ENCODE data around the gene EHD3. TPM values are rescaled to one million over a fixed set of nuclear protein-coding genes. Genes with fewer than 3 reads are reported as not detected.

Gene EHD3
- total RNA-seq, 1 donor from 2014 or later: 5.6 TPM

- DNase-seq (ENCODE audit: low read depth): no peak
Observed at GRCh38 chr2:31212659-31213600, 21.0 kb upstream of the EHD3 start.

GRCh38 chr2:31213601-31214443, 20.1 kb upstream of the EHD3 start:
- no peak for DNase-seq (ENCODE audit: low read depth)

DNA sequence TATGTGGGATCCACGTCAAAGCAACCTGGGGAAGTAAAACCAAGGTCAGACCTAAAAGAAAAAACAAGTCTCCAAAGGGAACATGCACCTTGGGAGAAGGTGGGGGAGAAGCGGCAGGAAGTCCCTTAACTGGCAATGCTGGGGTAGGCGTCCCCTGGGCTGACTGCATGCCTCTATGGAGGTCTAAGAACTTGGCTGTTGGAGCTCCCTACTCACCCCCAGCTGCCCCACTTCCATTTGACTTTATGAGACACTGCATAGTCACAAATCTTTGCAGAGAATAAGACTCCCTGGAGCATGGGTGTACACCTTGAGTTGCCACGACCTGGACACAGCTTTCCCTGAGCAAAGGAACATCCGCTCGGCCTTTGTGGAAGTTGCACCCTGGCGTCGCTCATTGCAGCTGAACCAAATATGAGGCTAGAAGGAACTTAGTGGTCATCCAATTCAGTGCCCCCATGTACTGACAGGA, 19.5 kb upstream of the EHD3 start:
- no peak for DNase-seq (ENCODE audit: low read depth)

DNA sequence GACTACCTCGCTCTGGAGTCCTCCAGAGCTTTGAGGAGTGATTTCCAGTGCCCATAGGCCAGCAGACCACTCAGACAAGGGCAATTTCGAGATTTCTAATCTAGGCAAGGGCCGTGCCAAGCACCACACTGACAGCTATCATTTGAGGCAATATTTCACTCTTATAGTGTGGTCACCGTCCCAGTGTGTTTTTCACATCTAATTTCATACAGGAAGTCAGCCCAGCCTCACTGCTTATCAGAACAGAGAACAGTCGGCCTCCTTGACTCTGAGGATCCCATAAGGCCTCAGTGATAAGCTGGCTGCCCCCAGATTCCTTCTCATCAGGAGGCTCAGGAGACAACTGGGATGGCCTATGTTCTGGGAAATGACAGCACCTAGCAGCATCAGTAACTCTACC, 17.2 kb upstream of the EHD3 start:
- DNase-seq (ENCODE audit: low read depth): no peak

- DNase-seq (ENCODE audit: low read depth): no peak
Observed at GRCh38 chr2:31217465-31218200, 16.3 kb upstream of the EHD3 start, which contains the start of gene CAPN14. CAPN14 (minus strand) TSS chr2:31217515; CDS start chr2:31205447, 12,068 bp downstream.

GRCh38 chr2:31219131-31219969, 14.6 kb upstream of the EHD3 start:
- DNase-seq (ENCODE audit: low read depth): no peak

DNA sequence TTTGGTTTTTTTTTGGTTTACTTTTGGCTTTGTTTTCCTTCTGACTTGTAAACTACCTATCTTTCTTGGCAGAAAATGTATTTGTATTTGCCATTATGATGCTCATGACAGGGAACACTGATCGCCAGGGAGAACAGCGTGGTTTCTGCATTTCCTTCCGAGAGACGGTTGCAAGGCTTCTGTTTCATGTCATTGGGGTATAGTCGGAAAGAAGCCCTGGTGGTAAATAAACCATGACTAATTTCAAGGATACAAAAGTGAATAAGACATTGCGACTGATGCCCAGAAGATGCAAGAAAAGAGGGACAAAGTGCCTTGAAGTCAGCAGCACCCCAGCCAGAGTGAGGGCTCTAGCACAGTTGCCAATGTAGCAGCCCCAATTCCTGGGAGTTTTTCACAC, 12.4 kb upstream of the EHD3 start:
- DNase-seq (ENCODE audit: low read depth): no peak

DNA sequence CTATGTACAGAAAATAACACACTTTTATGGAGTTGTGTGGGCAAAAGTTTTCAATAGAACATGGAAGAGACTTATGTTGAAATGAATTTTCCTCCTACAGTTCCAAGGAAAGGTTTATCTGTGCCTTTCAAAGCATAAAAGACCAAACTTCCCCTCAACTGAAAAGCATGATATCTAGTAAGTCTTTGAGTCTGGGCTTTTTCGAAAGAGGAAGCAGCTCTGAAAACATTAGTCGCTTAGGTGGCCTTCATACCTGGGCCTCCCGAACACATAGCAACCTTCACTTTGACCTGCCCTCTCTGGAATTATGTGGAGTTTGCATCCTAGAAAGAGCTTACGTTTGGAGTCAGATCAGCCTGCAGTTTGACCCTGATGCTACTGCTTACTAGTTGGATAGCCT, 11.9 kb upstream of the EHD3 start:
- DNase-seq (ENCODE audit: low read depth): no peak

GRCh38 chr2:31223026-31223425, 10.9 kb upstream of the EHD3 start:
- no peak for DNase-seq (ENCODE audit: low read depth)

DNA sequence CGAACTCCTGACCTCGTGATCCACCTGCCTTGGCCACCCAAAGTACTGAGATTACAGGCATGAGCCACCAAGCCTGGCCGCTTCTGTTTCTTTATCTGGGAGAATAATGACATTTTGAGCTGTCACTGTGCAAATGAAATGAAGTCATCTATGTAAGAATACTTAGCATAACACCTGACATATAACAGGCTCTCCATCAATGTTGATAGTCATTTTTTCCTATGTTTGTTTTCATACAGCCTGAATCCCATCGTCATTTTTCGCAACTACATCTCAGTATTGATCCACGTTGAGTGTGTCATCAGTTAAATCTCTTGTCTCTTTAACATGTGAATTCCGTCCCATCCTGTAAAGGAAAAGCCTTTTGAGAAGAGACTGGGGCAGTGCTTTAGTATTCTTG, 10.2 kb upstream of the EHD3 start:
- no peak for DNase-seq (ENCODE audit: low read depth)

DNA sequence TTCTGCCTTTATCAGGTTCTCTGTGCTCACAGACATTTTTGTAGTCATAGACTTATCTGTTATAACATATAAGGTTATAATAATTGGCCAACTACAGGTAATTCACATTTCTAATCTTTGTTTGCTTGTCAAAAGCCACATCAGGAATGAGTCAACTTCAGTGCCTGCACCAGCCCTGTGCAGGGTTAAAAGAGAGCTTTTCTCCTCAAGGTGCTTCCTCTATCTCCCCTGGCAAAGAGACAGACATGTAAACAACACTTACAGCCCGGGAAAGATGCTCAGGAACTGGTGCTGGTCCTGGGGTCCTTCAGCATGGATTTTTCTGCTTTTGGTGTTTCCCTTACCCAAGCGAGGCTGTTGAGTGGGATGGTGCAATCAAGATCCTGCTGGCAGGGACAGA, 7.7 kb upstream of the EHD3 start:
- DNase-seq (ENCODE audit: low read depth): no peak

GRCh38 chr2:31227110-31227509, 6.8 kb upstream of the EHD3 start:
- no peak for DNase-seq (ENCODE audit: low read depth)

- DNase-seq (ENCODE audit: low read depth): no peak
Observed at GRCh38 chr2:31227711-31228125, 6.2 kb upstream of the EHD3 start.

- DNase-seq (ENCODE audit: low read depth): no peak
Observed at GRCh38 chr2:31228717-31229116, 5.2 kb upstream of the EHD3 start.

DNA sequence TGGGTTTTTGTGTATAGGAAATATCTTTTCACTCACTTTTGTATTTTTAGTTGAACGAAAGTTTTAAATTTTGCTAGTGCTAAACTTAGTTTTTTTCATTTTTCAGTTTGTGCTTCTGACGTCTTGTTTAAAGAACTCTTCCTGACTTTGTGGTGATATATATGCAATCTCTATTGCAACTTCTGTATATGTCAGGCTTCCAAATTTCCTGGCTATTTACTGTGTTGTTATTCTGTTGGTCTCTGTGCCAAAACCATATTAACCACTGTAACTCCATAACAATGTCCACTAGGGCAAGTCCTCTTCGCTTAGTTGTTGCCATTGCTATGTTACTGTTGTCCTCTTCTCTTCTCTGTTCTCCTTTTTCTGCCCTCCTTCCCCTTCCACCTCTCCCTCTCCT, 3.2 kb upstream of the EHD3 start:
- DNase-seq (ENCODE audit: low read depth): no peak

DNA sequence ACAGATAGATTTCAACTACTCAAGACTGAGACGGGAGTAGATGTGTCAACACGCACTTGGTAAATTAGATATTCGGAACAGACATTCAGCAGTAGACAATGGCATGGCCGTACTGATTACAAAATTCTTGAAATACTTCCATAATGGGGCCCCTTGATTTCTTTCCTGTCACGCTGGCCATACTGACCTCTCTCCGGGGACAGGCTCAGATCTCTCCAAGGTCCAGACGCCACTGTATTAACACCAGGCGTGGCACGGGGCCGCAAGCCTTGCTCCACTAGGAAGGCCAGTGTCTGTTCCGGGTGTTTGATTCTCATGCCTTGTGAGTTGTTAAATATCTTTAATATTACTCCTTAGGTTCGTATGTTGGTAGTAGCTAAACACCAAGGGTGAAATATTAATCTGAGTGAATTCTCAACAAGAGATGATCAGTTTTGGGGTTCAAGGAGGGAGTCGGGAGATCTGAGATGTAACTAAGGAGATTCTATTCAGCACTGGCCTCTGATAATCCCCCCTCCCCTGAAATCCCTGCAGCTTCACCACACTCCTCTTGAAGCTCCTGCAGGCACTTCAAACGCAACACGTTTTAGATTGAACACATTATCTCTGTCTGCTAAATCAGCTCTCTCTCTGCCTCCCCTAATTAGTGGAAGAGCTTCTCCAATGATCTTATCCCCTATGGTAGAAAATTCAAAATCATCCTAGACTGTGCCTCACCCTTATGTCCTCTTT, 2.2 kb upstream of the EHD3 start:
- DNase-seq (ENCODE audit: low read depth): no peak

GRCh38 chr2:31232586-31232985, 1.4 kb upstream of the EHD3 start:
- no peak for DNase-seq (ENCODE audit: low read depth)

GRCh38 chr2:31233231-31233630, 721 bp upstream of the EHD3 start:
- no peak for DNase-seq (ENCODE audit: low read depth)

DNA sequence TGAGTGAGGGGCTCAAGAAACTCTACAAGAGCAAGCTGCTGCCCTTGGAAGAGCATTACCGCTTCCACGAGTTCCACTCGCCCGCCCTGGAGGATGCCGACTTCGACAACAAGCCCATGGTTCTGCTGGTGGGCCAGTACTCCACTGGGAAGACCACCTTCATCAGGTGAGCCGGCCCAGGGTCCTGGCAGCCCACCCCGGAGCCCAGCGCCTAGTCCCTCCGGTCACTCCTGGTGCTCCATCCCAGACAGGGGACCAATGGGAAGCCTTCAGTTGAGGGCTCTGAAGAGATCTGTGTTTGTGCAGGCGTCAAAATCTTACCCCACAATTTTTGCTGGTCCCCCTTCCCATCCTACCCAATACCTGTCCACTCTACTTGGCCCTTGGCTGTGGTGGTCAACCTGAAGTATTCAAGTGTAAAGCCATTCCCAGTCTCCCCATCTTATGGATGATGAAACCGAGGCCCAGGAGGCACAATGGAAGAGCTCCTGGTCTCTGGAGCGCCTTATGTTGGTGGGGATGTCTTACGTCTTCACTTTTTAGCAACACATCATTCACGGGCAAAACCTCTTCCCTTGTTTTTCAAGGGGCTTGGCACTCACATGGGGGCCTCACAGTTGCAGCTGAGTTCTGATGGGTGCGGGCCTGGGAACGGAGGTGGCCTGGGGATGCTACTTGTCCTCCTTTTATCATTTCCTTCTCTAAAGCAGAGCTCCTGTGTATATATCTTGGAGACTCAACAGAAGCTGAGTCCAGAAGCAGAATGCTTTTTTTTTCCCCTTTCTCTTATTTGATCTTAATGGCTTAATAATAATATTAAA, 941 bp downstream of the EHD3 start:
- no peak for DNase-seq (ENCODE audit: low read depth)
